Tracheal epithelial cell (primary cell): ENCODE measurements around the gene GLYATL3. TPM values are rescaled to one million over a fixed set of nuclear protein-coding genes. Genes with fewer than 3 reads are reported as not detected.

Experiments used
- total RNA-seq: library from RNA; depleted of rRNA; stranded (reverse); fragments of >200 nt; gene quantifications from 2 replicates; pipeline ENCODE4 v1.2.1, GENCODE V29; 2014

Gene GLYATL3
- total RNA-seq = not detected in 2 replicates

GRCh38 chr6:49499623-49500022 lies at the start of gene GLYATL3:
TSS of gene GLYATL3 (plus strand) at chr6:49499923. CDS start at chr6:49511991, 12,068 bp downstream.

GRCh38 chr6:49462927-49463611 lies 36.7 kb upstream of the GLYATL3 start, which contains the start of the genes CENPQ and MMUT:
TSS of gene CENPQ (plus strand) at chr6:49463370. CDS start at chr6:49470177, 6,807 bp downstream.
TSS of gene MMUT (minus strand) at chr6:49463253. CDS start at chr6:49459466, 3,787 bp downstream.

GRCh38 chr6:49550492-49551077 lies 50.9 kb downstream of the GLYATL3 start, which contains the start of gene C6orf141:
TSS of gene C6orf141 (plus strand) at chr6:49550668. CDS start at chr6:49550793, 125 bp downstream.

Other genes starting within 250 kb of the GLYATL3 start
- 8.9 and 15.1 TPM in 2 replicates for gene MMUT, start 36.7 kb upstream of the GLYATL3 start, total RNA-seq
- 3.0 and 3.4 TPM in 2 replicates for gene CENPQ, start 36.6 kb upstream of the GLYATL3 start, total RNA-seq
- gene C6orf141, start 50.7 kb downstream of the GLYATL3 start, total RNA-seq = 6.6 and 11.3 TPM in 2 replicates
- not detected in 2 replicates for gene RHAG, start 136.9 kb downstream of the GLYATL3 start, total RNA-seq
- not detected in 2 replicates for gene CRISP2, start 213.6 kb downstream of the GLYATL3 start, total RNA-seq
- not detected in 2 replicates for gene CRISP3, start 244.5 kb downstream of the GLYATL3 start, total RNA-seq